Glomerular visceral epithelial cell (primary cell): ENCODE data around the gene HOXA13.

Source experiments
- DNase-seq: peaks from one replicate; pipeline ENCODE4 v3.0.0-alpha.2; 2016; ENCODE audit errors: extremely low spot score

HOXA13 gene

DNA sequence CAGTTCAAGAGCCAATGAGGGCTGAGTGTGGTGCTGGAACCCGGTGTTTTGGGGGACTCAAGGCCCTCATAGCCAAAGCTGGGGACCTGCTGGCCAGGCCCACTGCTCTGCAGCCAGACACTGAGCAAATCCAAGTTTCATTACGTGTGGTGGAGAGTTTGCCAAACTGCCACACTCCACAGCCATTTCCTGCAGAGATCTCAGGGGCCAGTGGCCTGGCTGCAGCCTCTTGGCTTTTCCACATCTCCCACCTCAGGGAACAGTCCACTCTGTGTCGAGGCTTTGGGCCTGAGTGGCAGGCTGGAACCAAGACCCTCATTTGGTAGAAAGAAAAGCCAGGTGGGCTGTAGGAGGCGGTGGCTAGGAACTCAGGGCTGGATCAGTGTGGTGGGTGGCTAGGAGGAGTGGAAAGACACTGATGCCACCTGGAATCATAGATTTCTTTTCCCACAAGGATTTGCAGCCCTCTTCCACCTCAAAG is 18.1 kb downstream of the HOXA13 start:
- no peak for DNase-seq

DNA sequence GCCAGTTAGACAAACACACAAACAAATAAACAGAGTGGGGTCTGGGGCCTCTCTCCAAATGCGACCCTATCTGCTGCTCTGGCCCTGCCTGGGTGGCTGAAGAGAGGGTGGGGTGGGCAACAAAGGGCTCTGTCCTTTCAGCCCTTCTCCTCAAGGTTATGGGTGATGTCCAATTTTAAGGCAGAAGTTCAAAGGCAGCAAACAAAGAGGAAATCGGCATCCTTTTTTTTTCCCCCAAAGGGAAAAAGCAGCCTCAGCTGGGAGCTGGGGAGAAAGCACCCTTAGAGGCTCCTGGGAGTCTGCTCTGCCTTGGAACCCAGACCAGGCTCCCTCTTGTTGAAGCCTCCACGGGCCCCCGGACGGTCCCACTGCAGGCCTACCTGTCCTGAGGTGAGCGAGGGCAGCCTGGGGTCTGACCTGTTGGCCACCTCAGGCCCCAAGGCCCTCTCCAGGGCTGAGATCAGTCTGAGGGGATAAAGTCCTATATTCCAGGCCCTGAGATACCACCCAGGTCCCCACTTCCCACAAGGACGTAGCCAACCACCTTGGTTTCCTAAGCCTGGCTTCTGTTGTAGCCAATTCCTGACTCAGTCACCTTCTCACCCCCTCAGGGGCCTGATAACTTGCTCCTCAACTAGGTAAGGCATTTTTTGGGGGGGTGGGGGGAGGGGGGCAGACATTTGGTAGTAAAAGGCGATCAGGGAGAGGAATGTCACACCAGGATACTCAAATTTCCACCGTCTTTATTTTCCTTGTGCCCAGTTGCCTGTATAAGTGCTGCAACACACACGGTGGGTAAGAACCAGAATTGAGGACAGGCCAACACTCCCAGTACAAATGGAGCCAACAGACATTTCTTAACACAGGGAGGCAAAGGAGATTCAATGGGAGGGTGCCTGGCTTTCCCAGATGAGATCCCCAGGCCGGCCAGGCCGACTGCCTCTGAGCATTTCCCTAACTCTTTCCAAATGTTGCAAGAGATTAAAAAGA is 19.2 kb downstream of the HOXA13 start:
- DNase-seq = no peak

DNA sequence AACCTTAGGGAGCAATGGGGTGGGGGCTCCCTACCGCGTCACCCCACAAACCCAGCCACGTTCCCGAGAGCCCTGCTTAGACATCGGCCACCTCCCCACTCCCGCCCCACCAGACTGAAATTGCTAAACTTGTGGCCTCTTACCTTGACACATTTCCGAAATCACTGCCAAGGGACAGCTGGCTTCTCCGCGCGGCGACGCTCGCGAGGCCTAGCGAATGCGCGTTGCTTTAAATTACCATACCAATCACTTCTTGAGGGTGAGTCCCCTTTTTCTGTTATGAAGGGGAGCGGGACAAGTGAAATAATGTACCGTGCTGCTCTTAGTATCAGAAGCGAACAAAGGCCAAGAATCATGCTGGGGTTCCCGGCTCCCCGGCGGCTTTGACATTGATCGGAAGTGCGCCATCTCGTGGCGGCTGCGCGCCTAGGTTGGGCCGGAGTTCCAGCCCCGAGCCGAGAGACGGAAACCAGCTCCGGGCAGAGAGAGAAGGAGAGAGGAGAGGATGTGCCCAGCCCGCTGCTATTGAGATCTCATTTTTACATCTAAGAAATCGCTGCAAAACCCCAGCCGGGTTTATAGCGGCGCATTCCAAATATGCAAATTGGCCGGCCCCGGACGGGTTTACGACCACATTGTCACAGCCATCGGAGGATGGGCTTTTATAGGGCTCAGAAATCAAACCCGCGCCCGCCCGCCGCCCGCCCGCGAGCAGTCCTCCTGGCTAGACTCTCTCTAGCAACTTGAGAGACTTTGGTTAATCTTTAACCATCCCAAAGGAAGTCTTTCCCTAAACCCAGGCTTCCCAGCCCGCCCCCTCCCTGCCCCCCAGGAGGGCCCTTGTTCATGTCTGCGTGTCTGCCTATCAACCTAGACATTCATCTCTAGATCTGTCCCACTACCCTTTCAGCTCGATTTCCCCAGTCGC is 20.1 kb downstream of the HOXA13 start:
- DNase-seq = peak; percentile 92

DNA sequence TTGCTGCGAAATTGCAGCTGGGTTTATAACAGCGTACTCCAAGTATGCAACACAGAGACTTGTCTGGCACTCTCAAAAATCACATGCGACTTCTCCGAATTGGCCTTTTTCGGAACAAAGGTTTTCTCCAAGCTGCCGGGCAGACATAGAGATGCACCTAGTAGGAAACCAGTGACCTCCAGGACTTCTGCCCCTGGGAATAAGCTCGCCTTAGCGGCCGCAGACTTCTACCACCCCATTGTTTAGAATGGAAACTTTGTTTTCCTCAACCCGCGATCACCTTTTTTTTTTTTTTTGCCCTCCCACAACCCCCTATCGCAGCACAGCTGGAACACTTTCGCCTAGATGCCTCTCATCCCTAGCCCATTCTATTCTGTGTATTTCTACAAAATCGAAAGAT is 20.9 kb downstream of the HOXA13 start:
- DNase-seq = no peak

- peak; percentile 50 for DNase-seq
Observed at GRCh38 chr7:27178366-27178765, 21.5 kb downstream of the HOXA13 start.

DNA sequence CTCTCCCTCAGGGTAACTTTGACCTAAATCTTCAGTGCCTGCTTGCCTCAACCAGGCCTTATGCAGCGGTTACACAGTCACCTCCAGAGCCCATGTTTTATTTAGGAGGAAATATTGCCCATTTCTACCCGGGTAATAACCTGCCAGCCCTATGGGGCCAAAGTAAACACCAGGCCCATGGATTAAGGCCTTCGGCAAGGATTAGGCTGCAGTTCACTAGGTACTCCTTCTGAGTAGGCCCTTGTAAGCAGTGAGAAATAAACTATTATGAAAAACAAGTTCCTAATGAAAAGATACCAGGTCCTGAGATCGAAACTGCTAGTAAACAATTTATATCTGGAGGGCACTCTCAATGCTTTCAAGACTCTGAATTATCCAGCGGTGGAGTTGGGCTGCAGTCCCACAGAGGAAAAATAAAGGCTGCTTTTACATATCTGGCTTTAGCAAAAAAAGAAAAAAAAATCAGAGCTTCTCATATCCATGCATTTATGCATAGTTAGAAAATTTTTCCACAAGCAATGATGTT is 22.0 kb downstream of the HOXA13 start:
- no peak for DNase-seq

DNA sequence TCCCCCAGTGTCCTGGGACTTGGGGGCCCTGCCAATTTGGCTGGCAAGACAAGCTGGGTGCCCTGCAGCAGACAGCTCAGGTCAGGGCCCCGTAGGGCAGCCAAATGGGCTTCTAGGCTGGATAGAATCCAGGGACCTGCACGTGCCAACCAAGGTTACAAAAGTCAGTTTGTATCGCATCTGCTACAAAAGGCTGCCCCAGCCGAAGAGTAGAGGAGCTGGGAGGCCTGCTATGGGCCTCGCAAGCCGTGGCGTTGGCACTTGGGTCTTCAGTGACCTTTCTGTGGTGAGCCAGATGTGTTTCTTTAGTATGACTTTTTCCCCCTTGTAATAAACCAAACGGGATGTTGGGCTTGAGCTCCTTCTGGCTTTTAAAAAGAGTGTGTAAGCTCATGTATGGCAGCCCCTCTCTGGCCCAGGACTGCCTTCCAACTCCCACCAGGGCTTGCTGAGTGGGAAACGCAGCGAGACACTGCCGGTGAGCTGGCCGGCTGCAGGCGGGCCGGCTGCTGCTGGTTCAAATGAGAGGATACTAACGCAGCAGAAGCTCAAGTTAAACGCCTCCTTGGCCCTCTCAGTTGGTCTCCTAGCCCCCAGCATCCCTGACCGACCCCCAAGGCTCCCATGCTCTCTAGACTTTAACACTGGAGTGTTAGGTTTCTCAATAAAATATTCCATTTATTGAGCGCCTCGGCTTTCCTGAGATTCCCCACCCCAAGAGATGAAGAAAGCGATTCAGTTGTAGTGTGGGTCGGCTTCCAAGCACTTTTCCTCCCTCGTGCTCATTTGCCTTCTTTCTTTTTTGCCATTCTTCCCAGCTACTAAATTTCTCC is 22.7 kb downstream of the HOXA13 start:
- DNase-seq = peak; percentile 35

DNA sequence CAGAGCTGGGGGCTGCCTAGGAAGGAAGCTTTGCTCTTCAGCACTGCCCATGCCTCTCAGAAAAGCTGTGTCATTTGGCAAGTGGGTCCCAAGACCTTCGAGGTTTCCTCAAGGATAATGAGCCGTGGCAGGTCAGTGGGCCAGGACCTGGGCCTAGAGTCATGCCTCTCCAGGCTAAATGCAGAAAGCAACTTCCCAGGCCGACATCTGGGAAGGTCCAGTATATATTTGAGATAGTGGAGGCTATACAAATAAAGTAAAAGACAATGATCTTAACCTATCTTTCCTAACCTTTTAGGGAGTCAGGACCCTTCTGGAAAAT is 23.4 kb downstream of the HOXA13 start:
- DNase-seq = no peak

DNA sequence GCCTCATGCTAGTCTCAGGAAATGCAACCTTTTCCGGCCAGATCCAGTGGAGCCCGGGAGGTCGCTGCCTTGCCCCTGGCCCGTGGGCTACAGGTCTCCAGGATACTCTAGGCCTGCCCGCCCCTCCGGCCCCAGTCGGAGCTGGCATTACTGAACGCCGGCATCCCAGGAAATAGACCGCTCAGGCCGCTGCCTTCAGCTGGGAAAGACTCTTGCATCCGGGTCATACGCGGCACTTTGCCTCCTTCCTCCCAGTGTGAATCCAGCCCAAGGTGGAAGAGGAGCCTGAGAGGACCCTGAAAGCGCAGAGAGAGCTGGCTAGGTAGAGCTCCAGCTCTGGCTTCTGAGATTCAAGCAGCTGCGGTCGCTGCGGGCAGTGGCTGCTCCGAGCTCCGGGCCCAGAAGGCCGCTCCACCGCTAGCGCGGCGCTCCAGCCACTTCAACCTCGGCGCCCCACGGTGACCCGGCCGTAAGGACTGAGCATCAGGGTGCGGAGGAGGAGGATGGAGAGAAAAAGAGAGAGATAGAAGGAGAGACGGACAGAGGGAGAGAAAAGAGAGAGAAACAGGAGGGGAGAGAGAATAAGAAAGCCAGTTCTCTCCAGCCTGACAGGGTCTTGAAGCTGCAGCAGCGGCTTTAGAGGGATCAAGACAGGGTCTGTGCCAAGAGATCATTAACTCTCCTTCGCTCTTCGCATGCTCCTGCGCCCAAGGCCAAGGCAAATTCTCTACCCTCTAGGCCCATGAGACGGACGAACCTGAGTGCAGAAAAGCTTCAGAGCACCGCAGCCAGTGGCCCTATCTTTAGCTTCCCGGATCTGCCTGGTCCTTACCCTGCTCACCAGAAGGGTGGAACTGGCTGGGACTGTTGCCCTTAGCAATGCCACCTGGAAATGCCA is 24.0 kb downstream of the HOXA13 start:
- peak; percentile 37 for DNase-seq

DNA sequence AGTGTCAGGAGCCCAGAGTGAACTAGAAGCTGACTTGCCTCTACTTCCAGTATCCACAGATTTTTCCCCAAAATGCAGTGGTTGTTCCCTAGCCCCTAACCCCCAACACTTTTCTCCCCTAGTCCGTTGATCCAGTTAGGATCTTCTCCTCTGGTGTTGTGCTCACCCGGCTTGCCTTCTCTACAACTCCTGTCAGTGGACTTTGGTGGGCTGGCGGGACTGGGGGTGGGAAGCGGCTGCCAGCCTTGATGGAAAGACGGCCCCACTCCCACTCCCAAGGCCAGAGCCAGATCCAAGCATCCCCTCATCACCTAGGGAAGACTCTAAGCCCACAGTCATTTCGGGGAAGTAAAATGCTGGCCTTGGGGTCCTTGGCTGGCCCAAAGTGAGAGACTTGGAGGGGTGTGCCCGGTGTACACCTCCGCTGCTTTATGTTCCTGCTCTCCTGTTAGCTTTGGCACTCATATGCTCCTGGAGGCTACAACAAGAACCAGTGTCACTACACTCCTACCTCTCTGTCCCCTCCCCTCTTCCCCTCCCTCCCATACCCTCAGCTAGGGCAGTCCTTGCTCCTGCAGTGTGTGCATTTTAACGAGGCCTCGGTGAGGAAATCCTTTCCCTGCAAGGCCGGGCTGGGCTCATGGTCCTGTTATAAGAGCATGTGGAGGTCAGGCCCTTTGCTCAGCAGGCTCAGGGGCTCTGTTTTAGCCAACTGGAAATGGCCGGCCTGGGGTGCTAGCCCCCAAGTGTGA is 24.8 kb downstream of the HOXA13 start:
- peak; percentile 80 for DNase-seq

DNA sequence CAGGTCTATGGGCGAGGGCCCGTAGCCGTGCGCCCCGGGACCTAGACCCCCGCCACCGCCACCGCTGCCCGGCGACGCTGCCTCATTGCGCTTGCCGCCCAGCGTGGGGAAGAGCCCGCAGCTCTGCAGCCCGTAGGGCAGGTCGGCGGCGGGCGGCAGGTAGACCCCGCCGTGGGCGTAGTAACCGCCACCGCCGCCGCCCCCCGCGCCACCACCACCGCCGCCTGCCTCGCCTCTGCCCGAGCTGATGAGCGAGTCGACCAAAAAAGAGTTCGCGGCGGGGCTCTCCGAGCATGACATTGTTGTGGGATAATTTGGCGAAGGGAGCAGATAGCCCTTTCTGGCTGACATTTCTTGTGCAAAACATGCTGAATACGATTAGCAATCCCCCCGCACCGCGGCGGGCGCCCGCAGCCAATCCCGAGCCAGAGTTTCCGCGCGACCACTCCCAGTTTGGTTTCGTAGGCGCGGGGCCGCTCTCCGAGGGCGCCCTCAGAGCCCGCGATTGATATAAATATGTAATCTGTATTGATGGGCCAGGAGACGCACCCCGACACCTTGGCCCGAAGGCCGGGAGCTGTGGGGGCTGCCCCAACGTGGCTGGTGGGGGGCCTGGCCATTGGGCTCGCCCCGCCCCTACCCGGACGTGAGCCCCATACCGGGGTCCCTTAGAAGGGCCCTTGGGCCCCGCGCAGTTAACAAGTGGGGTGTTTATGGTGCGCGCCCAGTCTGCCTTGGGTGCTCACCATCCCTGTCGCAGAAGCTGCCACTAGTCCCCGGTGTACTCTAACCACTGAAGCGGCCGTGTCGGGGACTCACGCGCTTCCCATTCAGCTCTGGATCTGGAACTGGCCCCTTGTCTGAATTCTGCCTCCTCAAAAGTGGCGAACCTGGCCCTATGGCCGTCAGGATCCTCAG is 25.7 kb downstream of the HOXA13 start, which contains the start of gene HOXA10:
HOXA10 (minus strand) TSS at position 365 of the 918 bp plus-strand sequence; CDS start at position 351, 14 bp downstream.
- peak; percentile 89 for DNase-seq

DNA sequence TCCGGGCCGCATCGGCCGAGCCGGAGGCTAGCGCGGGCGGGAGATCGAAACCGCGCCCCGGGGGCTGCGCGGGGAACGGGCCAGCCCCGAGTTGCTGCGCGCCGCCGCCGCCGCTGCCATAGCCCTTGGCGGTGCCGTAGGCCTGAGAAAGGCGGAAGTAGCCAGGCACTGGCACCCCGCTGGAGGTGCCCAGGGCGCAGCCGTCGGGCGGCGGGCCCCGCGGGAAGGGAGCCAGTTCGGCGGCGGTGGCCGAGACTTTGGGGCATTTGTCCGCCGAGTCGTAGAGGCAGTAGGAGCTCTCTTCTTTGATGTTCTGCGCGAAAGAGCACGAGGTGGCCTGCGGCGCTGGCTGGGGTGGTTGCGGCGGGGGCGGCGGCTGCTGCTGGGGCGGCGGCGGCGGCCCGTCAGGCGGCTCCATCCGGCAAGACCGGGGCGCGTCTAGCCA is 26.4 kb downstream of the HOXA13 start:
- DNase-seq = no peak

DNA sequence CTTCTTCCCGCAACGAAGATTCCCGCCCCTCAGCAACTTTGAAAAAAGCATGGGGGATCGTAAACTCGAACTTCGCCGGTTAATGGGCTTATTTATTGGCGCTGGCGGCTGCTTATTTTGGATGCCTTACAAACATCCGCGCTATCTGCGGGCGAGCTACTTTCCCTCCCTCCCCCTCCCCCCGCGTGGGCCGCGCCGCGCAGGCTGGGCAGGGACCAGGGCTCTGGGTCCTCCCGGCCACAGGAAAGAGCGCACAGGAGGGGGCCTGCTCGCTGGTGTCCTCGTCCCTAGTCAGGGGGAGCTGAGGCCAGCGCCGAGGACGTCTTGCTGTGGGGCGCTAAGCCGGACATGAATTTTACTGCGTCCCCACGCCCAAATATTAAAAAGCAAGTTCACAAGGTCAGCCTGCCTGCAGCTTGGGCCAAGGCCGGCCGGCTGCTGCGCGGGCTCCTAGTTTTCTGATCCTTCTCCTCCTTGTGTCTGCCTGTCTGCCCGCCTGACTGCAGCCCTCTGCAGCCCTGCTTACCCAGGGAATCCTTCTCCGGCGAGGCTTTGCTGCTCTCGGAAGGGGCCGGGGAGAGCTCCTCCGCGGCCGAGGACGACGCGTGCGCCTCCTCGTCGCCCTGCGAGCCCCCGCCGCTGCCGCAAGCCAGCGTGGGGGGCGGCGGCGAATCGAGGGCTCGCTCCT is 26.9 kb downstream of the HOXA13 start:
- DNase-seq = peak; percentile 59

DNA sequence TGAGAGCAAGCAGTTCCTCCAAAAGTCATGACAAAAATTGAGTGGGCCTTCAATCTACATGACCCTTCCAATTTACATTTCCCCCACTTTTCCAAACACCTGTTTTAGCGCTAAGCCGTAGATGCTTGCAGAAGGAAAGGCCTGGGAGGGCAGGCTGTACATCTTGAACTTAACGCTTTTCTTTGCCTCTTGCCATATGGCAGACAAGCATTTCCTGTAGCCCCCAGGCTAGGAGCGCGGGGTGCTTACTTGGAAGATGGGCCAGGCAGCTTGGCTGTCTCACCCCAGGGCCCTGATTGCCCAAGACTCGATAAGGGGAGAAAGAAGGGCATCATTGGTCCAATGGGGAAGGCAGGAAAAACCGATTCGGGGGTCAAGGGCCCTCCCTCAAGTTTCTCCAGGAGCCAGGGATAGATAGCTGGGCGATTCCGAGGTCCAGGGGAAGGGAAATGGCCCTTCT is 27.5 kb downstream of the HOXA13 start:
- peak; percentile 43 for DNase-seq

DNA sequence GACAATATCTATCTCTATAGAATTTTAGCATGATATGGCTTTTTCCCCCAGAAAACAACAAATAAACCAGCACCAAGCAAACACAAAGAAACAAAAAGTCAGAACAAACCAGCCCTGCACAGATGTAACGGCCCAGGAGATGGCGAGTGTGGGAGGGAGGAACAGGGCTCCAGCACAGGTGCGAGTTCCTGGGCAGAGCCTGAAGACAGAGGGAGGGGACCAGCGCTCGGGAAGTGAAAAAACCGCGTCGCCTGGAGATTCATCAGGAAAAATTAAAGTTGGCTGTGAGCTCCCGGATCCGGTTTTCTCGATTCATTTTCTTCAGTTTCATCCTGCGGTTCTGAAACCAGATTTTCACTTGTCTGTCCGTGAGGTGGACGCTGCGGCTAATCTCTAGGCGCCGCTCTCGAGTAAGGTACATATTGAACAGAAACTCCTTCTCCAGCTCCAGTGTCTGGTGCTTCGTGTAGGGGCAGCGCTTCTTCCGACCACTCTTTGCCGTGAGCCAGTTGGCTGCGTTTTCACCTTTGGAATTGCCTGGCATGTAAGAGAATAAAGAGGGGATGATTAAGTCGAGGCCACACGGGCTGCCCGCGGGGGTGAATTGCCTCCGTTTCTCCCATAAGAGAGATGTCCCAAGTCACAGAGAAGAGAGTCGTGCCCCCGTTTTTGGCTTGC is 28.1 kb downstream of the HOXA13 start:
- peak; percentile 48 for DNase-seq

GRCh38 chr7:27171325-27171636 is 28.6 kb downstream of the HOXA13 start:
- DNase-seq = peak; percentile 58
